HepG2 (cell line): Measurements from ENCODE around the gene PRICKLE2. TPM values are rescaled to one million over a fixed set of nuclear protein-coding genes. Genes with fewer than 3 reads are reported as not detected.

Experiments
- ATAC-seq: fragments of 200-7000 bp; cut with Tn5 transposase; 3 replicates; pipeline ENCODE4 v1.9.1; 2020; ENCODE audit warnings: mild to moderate bottlenecking, moderate library complexity
- BruUV-seq: library from RNA; stranded (reverse); fragments of 400-500 nt; replicated peaks from 2 replicates; lab custom pipeline; 2021; lab: Mats Ljungman, UMichigan
- CTCF ChIA-PET: fragments of 300-600 bp; formaldehyde crosslinking; extraction: SDS; loops from one replicate; lab custom pipeline; 2021; ENCODE audit warnings: low total read pairs, inconsistent platforms, low intra/inter-chr PET ratio; lab: Yijun Ruan, JAX
- POLR2A ChIA-PET: fragments of 350-600 bp; sonication (Branson Sonifier 250); formaldehyde crosslinking; loops from one replicate; lab custom pipeline; 2020; ENCODE audit warnings: antibody characterized with exemption, inconsistent platforms; lab: Yijun Ruan, JAX
- DNase-seq: peaks from one replicate; pipeline ENCODE4 v3.0.0-alpha.2; 2015; ENCODE audit warnings: low spot score
- FAIRE-seq: peaks from 3 replicates; lab custom pipeline; 2011; peaks lifted over from hg19 to GRCh38; lab: Jason Lieb, UNC
- H2AFZ ChIP-seq: one replicate; pipeline ENCODE4 v1.6.1; 2011; ENCODE audit warnings: low read length, inconsistent platforms
- H3K27ac ChIP-seq: fragments of 300-600 bp; 3 replicates; pipeline ENCODE4 v1.8.0; 2011; ENCODE audit warnings: mixed run types, mild to moderate bottlenecking, mixed read lengths, low read length, inconsistent platforms; ENCODE audit not compliant: insufficient read depth; ENCODE audit errors: extremely low read length
- H3K27me3 ChIP-seq, 2 experiments: fragments of 200-600 bp in 1 of 2; 2 replicates in 1 of 2; 3 replicates in 1 of 2; pipeline versions ENCODE4 v1.6.0 to v1.8.0; 2011; ENCODE audit warnings: low read length in 2 of 2, mild to moderate bottlenecking in 2 of 2, moderate library complexity in 2 of 2, inconsistent platforms in 1 of 2; ENCODE audit not compliant: insufficient read depth in 2 of 2, control insufficient read depth in 1 of 2
- H3K36me3 ChIP-seq, 2 experiments: fragments of 200-600 bp in 1 of 2; replicated peaks in 1 of 2; 2 replicates in 1 of 2; 3 replicates in 1 of 2; pipeline versions ENCODE4 v1.5.1 to v1.8.0; 2011; ENCODE audit warnings: low read length in 2 of 2, inconsistent platforms in 1 of 2; ENCODE audit not compliant: insufficient read depth in 2 of 2, control insufficient read depth in 1 of 2
- H3K4me1 ChIP-seq: 2 replicates; pipeline ENCODE4 v1.5.1; 2012; ENCODE audit warnings: low read length, inconsistent platforms; ENCODE audit not compliant: insufficient read depth
- H3K4me2 ChIP-seq: 2 replicates; pipeline ENCODE4 v1.6.0; 2011; ENCODE audit warnings: low read depth, low read length, inconsistent platforms
- H3K4me3 ChIP-seq, 3 experiments: fragments of 200-600 bp in 1 of 3; sonication (generic), shearing (Covaris generic) in 1 of 3; replicated peaks in 1 of 3; 2 replicates each; pipeline ENCODE4 v1.5.1; 2011 to 2016; ENCODE audit warnings: low read length in 3 of 3, inconsistent platforms in 2 of 3, low read depth in 2 of 3, mild to moderate bottlenecking in 2 of 3, control low read depth in 1 of 3, mixed read lengths in 1 of 3; ENCODE audit not compliant: insufficient read depth in 1 of 3
- H3K79me2 ChIP-seq: one replicate; pipeline ENCODE4 v1.6.1; 2011; ENCODE audit warnings: low read length, inconsistent platforms; ENCODE audit not compliant: insufficient read depth
- H3K9ac ChIP-seq: 2 replicates; pipeline ENCODE4 v1.6.0; 2011; ENCODE audit warnings: mild to moderate bottlenecking, low read depth, low read length, inconsistent platforms; ENCODE audit not compliant: insufficient read depth
- H3K9me3 ChIP-seq: 2 replicates; pipeline ENCODE4 v1.5.1; 2012; ENCODE audit warnings: mild to moderate bottlenecking, low read length
- H4K20me1 ChIP-seq: 2 replicates; pipeline ENCODE4 v1.6.0; 2011; ENCODE audit warnings: inconsistent platforms, mild to moderate bottlenecking, low read length, moderate library complexity; ENCODE audit not compliant: insufficient read depth
- FOXJ3 ChIP-seq: sonication (generic); formaldehyde crosslinking; IDR thresholded peaks from 2 replicates; pipeline ENCODE4 v1.4.0; 2020; ENCODE audit warnings: missing genetic modification reagents, mild to moderate bottlenecking, borderline replicate concordance
- GLI4 ChIP-seq: sonication (generic); formaldehyde crosslinking; IDR thresholded peaks from 2 replicates; pipeline ENCODE4 v1.5.1; 2020; ENCODE audit warnings: missing genetic modification reagents, mild to moderate bottlenecking, moderate library complexity, borderline replicate concordance
- GTF2F1 ChIP-seq: fragments of 150-350 bp; IDR thresholded peaks from 2 replicates; pipeline ENCODE4 v1.6.1; 2014; ENCODE audit warnings: low read length
- HNRNPLL ChIP-seq: fragments of 200-400 bp; formaldehyde crosslinking; IDR thresholded peaks from 2 replicates; pipeline ENCODE4 v1.6.1; 2017; ENCODE audit warnings: mild to moderate bottlenecking, low read depth, low read length; ENCODE audit not compliant: poor library complexity, severe bottlenecking
- MAFK ChIP-seq, 2 experiments: IDR thresholded peaks in 1 of 2; conservative IDR thresholded peaks in 1 of 2; 2 replicates each; pipeline ENCODE4 v1.6.1; 2011; ENCODE audit warnings: improper control_type of control experiment in 2 of 2, low read length in 2 of 2
- NFE2L1 ChIP-seq: sonication (generic); formaldehyde crosslinking; IDR thresholded peaks from 2 replicates; pipeline ENCODE4 v1.4.0; 2020; ENCODE audit warnings: missing genetic modification reagents, mild to moderate bottlenecking, borderline replicate concordance
- RBFOX2 ChIP-seq: fragments of 200-400 bp; formaldehyde crosslinking; IDR thresholded peaks from 2 replicates; pipeline ENCODE4 v1.6.1; 2017; ENCODE audit warnings: low read depth, mild to moderate bottlenecking, low read length
- SOX6 ChIP-seq, 2 experiments: fragments of 450-650 bp in 1 of 2; sonication (generic) in 1 of 2; formaldehyde crosslinking in 1 of 2; IDR thresholded peaks; 2 replicates each; pipeline versions ENCODE4 v1.4.0 to v1.6.1; 2017 to 2020; ENCODE audit warnings: antibody characterized with exemption in 1 of 2, mild to moderate bottlenecking in 1 of 2, missing genetic modification reagents in 1 of 2
- THAP7 ChIP-seq: sonication (generic); formaldehyde crosslinking; IDR thresholded peaks from 2 replicates; pipeline ENCODE4 v1.8.1; 2023; ENCODE audit warnings: mild to moderate bottlenecking, missing genetic modification reagents
- ZNF460 ChIP-seq: sonication (generic); formaldehyde crosslinking; IDR thresholded peaks from 2 replicates; pipeline ENCODE4 v1.5.1; 2020; ENCODE audit warnings: missing genetic modification reagents, mild to moderate bottlenecking, borderline replicate concordance
- ZNF572 ChIP-seq: sonication (generic); formaldehyde crosslinking; IDR thresholded peaks from 2 replicates; pipeline ENCODE4 v1.5.1; 2020; ENCODE audit warnings: mild to moderate bottlenecking, missing genetic modification reagents
- ZNF639 ChIP-seq: conservative IDR thresholded peaks from 2 replicates; pipeline ENCODE4 v1.6.1; 2018; ENCODE audit warnings: missing genetic modification reagents
- ZNF703 ChIP-seq: sonication (generic); formaldehyde crosslinking; IDR thresholded peaks from 2 replicates; pipeline ENCODE4 v1.5.1; 2020; ENCODE audit warnings: missing genetic modification reagents, mild to moderate bottlenecking, moderate library complexity, borderline replicate concordance
- ZNF768 ChIP-seq: sonication (generic); formaldehyde crosslinking; IDR thresholded peaks from 2 replicates; pipeline ENCODE4 v1.4.0; 2020; ENCODE audit warnings: missing genetic modification reagents
- ZXDC ChIP-seq: sonication (generic); formaldehyde crosslinking; IDR thresholded peaks from 2 replicates; pipeline ENCODE4 v1.5.0; 2020; ENCODE audit warnings: mild to moderate bottlenecking, missing genetic modification reagents
- WGBS: methylation state at CpG from one replicate; pipeline ENCODE4 v1.1.6; 2017; ENCODE audit warnings: low lambda C conversion rate; 5-methylcytosine and 5-hydroxymethylcytosine counted together
- in situ Hi-C: cut with HindIII; loops from 2 replicates; pipeline ENCODE4 v1.10.0; 2017; ENCODE audit warnings: low pct_unique_long_range_greater_than_20kb; ENCODE audit not compliant: extremely low pct_ligation_motif_present
- intact Hi-C: fragments of 100-400 bp; cut with micrococcal nuclease; formaldehyde crosslinking; loops from one replicate; pipeline ENCODE4 v1.10.0; 2022; ENCODE audit not compliant: unreplicated experiment
- polyA plus RNA-seq, 8 experiments: library from polyadenylated mRNA; depleted of rRNA in 3 of 8; stranded (reverse) in 7 of 8; unstranded in 1 of 8; fragments of >200 nt; fragmentation: Illumina TruSeq in 4 of 8; extraction: Trizol in 4 of 8; gene quantifications; 2 replicates each; pipeline versions ENCODE4 v1.2.1 to v1.2.3, GENCODE V29; 2011 to 2016; ENCODE audit warnings: low read depth in 4 of 8, missing spikeins in 1 of 8, mixed read lengths in 1 of 8; ENCODE audit not compliant: insufficient read depth in 1 of 8
- total RNA-seq, 5 experiments: library from RNA; depleted of rRNA; stranded (reverse); fragments of >200 nt; fragmentation: Illumina TruSeq; extraction: Trizol; gene quantifications; 2 replicates each; pipeline ENCODE4 v1.2.3, GENCODE V29; 2016; ENCODE audit warnings: low read depth in 1 of 5

Gene PRICKLE2
- total and polyA plus RNA-seq, 2 of the 13 experiments (the other 11 are each of a cell fraction or from before 2014, with no cell fraction given) = 0.01 to 0.07 TPM

- FAIRE-seq = no peak
- Histone ChIP-seq H3K9ac (no peak overlapping the region), H3K36me3 (no peaks in the 10 kb centered on the region), H3K9me3 (no peaks in the 10 kb centered on the region), H3K79me2 (no peaks in the 10 kb centered on the region), H3K27me3 (peaks cover 0 to 3% of the 10 kb centered on the region in 2 experiments; a peak in 2 of 5 replicates), H3K27ac (no peak overlapping the region), H2AFZ (no peak overlapping the region), H3K4me2 (no peak overlapping the region), H3K4me3 (no peak overlapping the region), H4K20me1 (no peaks in the 10 kb centered on the region), H3K4me1 (no peaks in the 10 kb centered on the region)
- intact Hi-C loops = no loop called here
- 40% methylated on average over 4 of the region's 4 CpGs for WGBS
- in situ Hi-C loops = no loop called here
- ChIA-PET POLR2A (no interaction called here), CTCF (no interaction called here)
- no peak for ATAC-seq
- no TSS peak for BruUV-seq
- DNase-seq = no peak
- TF ChIP-seq THAP7 (CRISPR knock-in tag) (no peak), HNRNPLL (no peak), ZXDC (CRISPR knock-in tag) (no peak), FOXJ3 (no peak), NFE2L1 (CRISPR knock-in tag) (no peak), MAFK (conservative IDR thresholded peaks at IDR 0.05 in 1 of 2, IDR thresholded peaks at IDR 0.05 in 1 of 2; ENCODE audit: low read length in 2 of 2) (no peak), SOX6 (IDR thresholded peaks at IDR 0.05) (no peak), SOX6 (CRISPR knock-in tag; IDR thresholded peaks at IDR 0.05) (no peak), ZNF703 (no peak), ZNF572 (CRISPR knock-in tag) (no peak), ZNF639 (CRISPR knock-in tag) (no peak), GTF2F1 (no peak), RBFOX2 (no peak), ZNF460 (CRISPR knock-in tag) (no peak), ZNF768 (CRISPR knock-in tag) (no peak), GLI4 (CRISPR knock-in tag) (no peak)
Observed at GRCh38 chr3:64057231-64057630, 168.0 kb downstream of the PRICKLE2 start.
